GM12801 (cell line): Measurements from ENCODE around the gene SOCS7.

Experiments used
- TF ChIP-seq, protein P1 (sequence below): IDR thresholded peaks from one replicate; pipeline ENCODE4 v1.5.1; 2011; ENCODE audit warnings: control low read depth; ENCODE audit not compliant: insufficient read length; ENCODE audit errors: extremely low read depth

The SOCS7 gene

GRCh38 chr17:38442548-38442947 is 90.9 kb downstream of the SOCS7 start:
- TF ChIP-seq, protein P1, sequence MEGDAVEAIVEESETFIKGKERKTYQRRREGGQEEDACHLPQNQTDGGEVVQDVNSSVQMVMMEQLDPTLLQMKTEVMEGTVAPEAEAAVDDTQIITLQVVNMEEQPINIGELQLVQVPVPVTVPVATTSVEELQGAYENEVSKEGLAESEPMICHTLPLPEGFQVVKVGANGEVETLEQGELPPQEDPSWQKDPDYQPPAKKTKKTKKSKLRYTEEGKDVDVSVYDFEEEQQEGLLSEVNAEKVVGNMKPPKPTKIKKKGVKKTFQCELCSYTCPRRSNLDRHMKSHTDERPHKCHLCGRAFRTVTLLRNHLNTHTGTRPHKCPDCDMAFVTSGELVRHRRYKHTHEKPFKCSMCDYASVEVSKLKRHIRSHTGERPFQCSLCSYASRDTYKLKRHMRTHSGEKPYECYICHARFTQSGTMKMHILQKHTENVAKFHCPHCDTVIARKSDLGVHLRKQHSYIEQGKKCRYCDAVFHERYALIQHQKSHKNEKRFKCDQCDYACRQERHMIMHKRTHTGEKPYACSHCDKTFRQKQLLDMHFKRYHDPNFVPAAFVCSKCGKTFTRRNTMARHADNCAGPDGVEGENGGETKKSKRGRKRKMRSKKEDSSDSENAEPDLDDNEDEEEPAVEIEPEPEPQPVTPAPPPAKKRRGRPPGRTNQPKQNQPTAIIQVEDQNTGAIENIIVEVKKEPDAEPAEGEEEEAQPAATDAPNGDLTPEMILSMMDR = no peak

DNA sequence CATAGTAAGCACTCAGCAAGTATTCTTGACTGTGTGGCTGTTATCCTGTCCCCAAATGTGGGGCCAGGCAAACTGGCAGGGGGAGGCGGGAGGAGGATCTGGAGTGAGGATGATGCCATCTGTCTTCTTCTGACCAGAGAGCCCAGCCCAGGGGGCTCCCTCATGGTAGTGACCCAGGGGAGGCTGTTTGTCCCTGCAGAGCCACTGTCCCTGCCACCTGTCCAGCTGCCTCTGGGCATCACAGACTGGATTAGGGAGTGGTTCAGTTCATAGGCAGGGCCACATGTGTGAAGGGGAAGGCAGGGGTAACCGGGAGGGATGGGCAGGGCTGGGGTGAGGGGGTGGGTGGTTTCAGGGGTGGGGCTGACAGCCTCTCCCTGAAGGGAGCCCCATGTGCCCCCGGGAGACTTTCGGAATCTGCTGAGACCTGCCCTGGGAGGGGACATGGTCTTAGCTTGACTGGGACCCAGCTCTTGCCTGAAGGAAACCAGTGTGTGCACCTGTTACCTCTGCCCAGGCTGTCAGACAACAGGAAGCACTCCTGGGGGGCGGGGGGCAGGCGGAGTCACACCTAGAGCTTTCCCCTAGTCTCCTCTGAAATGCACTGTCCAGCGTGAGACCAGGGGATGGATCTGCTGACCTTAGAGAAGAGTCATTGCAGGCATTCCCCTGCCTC is 91.8 kb downstream of the SOCS7 start:
- TF ChIP-seq, protein P1 = no peak

DNA sequence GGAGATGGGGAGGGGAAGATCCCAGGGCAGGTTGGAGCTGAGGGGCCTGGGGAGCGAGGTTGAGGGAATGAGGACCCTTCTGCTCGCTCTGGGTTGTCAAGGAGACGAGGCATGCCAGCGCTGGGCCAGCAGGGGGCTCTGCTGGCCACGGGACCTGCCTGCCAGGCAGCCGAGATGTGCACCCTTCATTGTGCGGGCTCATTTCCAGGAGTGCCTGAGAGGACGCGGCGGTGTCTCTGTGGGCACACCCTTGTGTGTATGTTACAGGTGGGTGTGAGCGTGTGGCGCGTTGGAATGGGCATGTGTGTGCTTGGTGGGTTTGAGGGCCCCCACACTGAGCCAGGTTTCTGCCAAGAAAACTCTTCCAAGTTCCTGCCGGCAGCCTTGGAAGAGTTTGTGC is 92.5 kb downstream of the SOCS7 start:
- TF ChIP-seq, protein P1 = no peak

DNA sequence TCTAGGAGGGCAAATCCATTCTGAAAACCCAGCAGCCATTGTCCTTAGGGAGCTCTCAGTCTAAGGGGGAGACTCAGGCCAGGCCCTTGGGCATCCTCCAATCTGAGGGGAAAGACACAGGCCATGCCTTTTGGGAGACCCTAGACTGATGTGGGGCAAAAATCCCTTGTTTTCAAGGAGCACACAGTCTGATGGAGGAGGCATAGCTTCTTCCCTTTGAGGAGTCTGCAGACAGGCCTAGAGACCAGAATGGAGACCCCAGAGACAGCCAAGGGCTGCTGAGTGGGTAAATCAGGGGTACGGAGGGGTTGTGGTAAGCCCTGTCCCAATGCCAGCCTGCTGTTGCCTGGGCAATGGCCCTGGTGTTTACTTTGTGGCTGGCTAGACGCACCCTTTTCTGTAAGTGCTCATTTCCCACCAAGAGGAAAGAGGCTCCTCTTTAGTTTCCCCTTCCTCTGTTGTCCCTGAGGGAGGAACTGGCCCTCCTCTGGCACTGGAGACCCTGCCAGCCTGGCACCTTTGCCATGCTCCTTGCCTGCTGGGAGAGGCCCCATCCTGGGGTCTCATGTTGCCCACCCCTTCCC is 96.0 kb downstream of the SOCS7 start:
- TF ChIP-seq, protein P1 = no peak

DNA sequence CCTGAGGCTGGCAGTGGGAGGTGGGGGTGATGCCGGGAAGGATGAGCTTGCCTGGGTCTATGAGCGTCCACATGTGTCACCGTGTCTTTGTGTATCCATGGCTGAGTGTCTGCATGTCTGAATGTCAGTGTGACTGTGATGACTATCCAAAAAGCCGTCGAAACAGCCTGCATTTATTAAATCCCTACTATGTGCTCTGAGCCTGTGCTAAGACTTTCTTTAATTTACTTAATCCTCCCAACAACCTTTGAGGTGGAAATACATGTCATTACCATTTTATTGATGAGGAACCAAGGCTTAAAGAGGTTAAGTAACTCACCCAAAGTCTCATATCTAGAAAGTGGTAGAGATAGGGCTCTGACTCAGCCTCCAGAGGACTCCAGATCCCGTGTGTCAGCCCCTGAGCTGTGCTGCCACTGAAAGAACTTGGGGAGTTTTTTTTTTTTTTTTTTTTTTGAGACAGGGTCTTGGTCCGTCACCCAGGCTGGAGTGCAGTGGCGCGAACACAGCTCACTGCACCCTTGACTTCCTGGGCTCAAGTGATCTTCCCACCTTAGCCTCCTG is 96.6 kb downstream of the SOCS7 start:
- TF ChIP-seq, protein P1 = no peak

GRCh38 chr17:38449364-38449763 is 97.7 kb downstream of the SOCS7 start:
- TF ChIP-seq, protein P1 = no peak

DNA sequence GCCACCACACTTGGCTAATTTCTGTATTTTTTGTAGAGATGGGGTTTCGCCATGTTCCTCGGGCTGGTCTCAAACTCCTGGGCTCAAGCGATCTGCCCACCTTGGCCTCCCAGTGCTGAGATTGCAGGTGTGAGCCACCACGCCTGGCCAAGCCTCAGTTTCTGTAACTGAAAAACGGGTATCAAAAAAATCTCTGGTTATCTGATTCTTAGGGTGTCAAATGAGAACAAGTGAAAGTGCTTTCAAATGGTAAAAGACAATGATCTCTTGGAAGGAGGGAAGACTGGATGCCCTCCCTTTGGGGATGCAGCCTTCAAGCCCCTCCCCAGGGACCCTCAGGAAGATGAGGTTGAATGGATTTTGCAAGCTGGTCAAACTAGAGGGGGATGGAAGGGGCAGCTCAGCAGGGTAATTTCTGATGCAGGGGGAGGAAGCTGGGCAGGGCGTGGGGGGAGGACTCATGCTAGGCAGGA is 98.9 kb downstream of the SOCS7 start:
- TF ChIP-seq, protein P1 = no peak
